HCT116 (cell line): ENCODE measurements around the gene ZNF317.

Experiments
- CEBPB ChIP-seq: IDR thresholded peaks from 2 replicates; pipeline ENCODE4 v1.6.1; 2012; ENCODE audit warnings: low read depth
- CTCF ChIP-seq, 3 experiments: fragments of 200-600 bp in 1 of 3; sonication (generic) in 1 of 3; IDR thresholded peaks in 2 of 3; conservative IDR thresholded peaks in 1 of 3; 2 replicates each; pipeline ENCODE4 v1.5.1; 2012 to 2017; ENCODE audit warnings: low read depth in 2 of 3, low read length in 2 of 3, antibody characterized with exemption in 1 of 3, borderline replicate concordance in 1 of 3, control low read depth in 1 of 3, mild to moderate bottlenecking in 1 of 3, mixed read lengths in 1 of 3, mixed run types in 1 of 3, moderate library complexity in 1 of 3; ENCODE audit not compliant: insufficient read depth in 1 of 3
- EZH2 ChIP-seq: fragments of 200-600 bp; sonication (generic); IDR thresholded peaks from 2 replicates; pipeline ENCODE4 v1.6.1; 2017; ENCODE audit warnings: antibody characterized with exemption, mixed run types
- EZH2phosphoT487 ChIP-seq: fragments of 200-600 bp; IDR thresholded peaks from 2 replicates; pipeline ENCODE4 v1.6.1; 2018; ENCODE audit warnings: antibody characterized with exemption, borderline replicate concordance
- FOSL1 ChIP-seq: IDR thresholded peaks from 2 replicates; pipeline ENCODE4 v1.6.1; 2012; ENCODE audit warnings: low read depth
- JUND ChIP-seq: IDR thresholded peaks from 2 replicates; pipeline ENCODE4 v1.6.1; 2012
- POLR2A ChIP-seq: IDR thresholded peaks from 2 replicates; pipeline ENCODE4 v1.7.0; 2011; ENCODE audit warnings: borderline replicate concordance; ENCODE audit not compliant: insufficient read depth, insufficient read length; ENCODE audit errors: extremely low read depth
- POLR2AphosphoS5 ChIP-seq: IDR thresholded peaks from 2 replicates; pipeline ENCODE4 v1.6.1; 2011; ENCODE audit warnings: mild to moderate bottlenecking, low read depth, low read length, moderate library complexity
- REST ChIP-seq: IDR thresholded peaks from 2 replicates; pipeline ENCODE4 v1.6.1; 2012; ENCODE audit warnings: low read depth
- SIN3A ChIP-seq: IDR thresholded peaks from 2 replicates; pipeline ENCODE4 v1.6.1; 2012; ENCODE audit warnings: low read depth
- SRF ChIP-seq: IDR thresholded peaks from 2 replicates; pipeline ENCODE4 v1.6.1; 2012; ENCODE audit warnings: low read depth
- TCF7L2 ChIP-seq: IDR thresholded peaks from 2 replicates; pipeline ENCODE4 v1.7.0; 2011; ENCODE audit warnings: borderline replicate concordance, inconsistent platforms; ENCODE audit not compliant: insufficient read depth, insufficient read length; ENCODE audit errors: extremely low read depth
- YY1 ChIP-seq: IDR thresholded peaks from 2 replicates; pipeline ENCODE4 v1.6.1; 2011; ENCODE audit warnings: low read length, low read depth, moderate library complexity, mild to moderate bottlenecking; ENCODE audit not compliant: insufficient replicate concordance; ENCODE audit errors: extremely low read depth
- ZNF274 ChIP-seq: fragments of 200-500 bp; sonication (Bioruptor generic); IDR thresholded peaks from 2 replicates; pipeline ENCODE4 v1.6.1; 2014; ENCODE audit warnings: mild to moderate bottlenecking, low read depth, low read length, inconsistent platforms

- TF ChIP-seq CTCF (IDR thresholded peaks at IDR 0.05 in 2 of 3, conservative IDR thresholded peaks at IDR 0.05 in 1 of 3; ENCODE audit: borderline replicate concordance in 1 of 3, insufficient read depth in 1 of 3, low read depth in 2 of 3, low read length in 2 of 3) = no peak
- no peak for TF ChIP-seq SRF
- TF ChIP-seq TCF7L2 = no peak
- TF ChIP-seq EZH2phosphoT487 = no peak
- no peak for TF ChIP-seq YY1
- TF ChIP-seq EZH2 = no peak
- no peak for TF ChIP-seq REST
- TF ChIP-seq POLR2A = no peak
- no peak for TF ChIP-seq JUND
- TF ChIP-seq CEBPB = no peak
- TF ChIP-seq ZNF274 = peak; percentile 57
- no peak for TF ChIP-seq POLR2AphosphoS5
- TF ChIP-seq FOSL1 = no peak
- TF ChIP-seq SIN3A = no peak
Measured at GRCh38 chr19:9161427-9161826, 21.2 kb downstream of the ZNF317 start.
